Posterior cingulate gyrus (tissue), 11 donors: ENCODE measurements around the gene TCTA.

Experiments used
- DNase-seq, 10 donors: peaks; one replicate each; pipeline versions ENCODE4 v3.0.0 to v3.0.0-alpha.2; 2020 to 2021; ENCODE audit warnings: mixed read lengths in 3 of 10
- intact Hi-C: fragments of 100-400 bp; cut with DNase I; formaldehyde crosslinking; loops from one replicate; pipeline ENCODE4 v1.15.1; 2023

TCTA gene

GRCh38 chr3:49410066-49410845 lies 2.0 kb upstream of the TCTA start:
- intact Hi-C loops: no loop called here
- no peak for DNase-seq

GRCh38 chr3:49410846-49411534 lies 1.2 kb upstream of the TCTA start:
- intact Hi-C loops: loop anchor here (1.0 kb wide), 2 partner anchors 53 to 59 kb away; partner anchors contain the start of genes DAG1 and GPX1
- peak in 1 of 10 donors; percentile 17 for DNase-seq

GRCh38 chr3:49411535-49411967 lies 672 bp upstream of the TCTA start:
- DNase-seq: peak in 8 of 10 donors; percentile 25 to 93 (median 52)
- intact Hi-C loops: loop anchor here (1.0 kb wide), 2 partner anchors 53 to 59 kb away; partner anchors contain the start of genes DAG1 and GPX1

- intact Hi-C loops: no loop called here
- peak in 2 of 10 donors; percentile 3 to 73 for DNase-seq
Observed at GRCh38 chr3:49412632-49413337, 562 bp downstream of the TCTA start.

GRCh38 chr3:49413338-49413734 lies 1.1 kb downstream of the TCTA start:
- peak in 1 of 10 donors; percentile 29 for DNase-seq
- intact Hi-C loops: no loop called here

GRCh38 chr3:49414753-49415152 lies 2.5 kb downstream of the TCTA start:
- peak in 2 of 10 donors; percentile 18 to 49 for DNase-seq
- intact Hi-C loops: no loop called here

GRCh38 chr3:49415931-49416601 lies 3.8 kb downstream of the TCTA start:
- peak in 2 of 10 donors; percentile 19 to 24 for DNase-seq
- intact Hi-C loops: no loop called here

GRCh38 chr3:49416867-49417266 lies 4.6 kb downstream of the TCTA start:
- DNase-seq: peak in 2 of 10 donors; percentile 5 to 11
- intact Hi-C loops: no loop called here

GRCh38 chr3:49417516-49418120 lies 5.4 kb downstream of the TCTA start:
- intact Hi-C loops: no loop called here
- DNase-seq: peak in 2 of 10 donors; percentile 35 to 69

- peak in 1 of 10 donors; percentile 77 for DNase-seq
- intact Hi-C loops: loop anchor here (10.0 kb wide), 1 partner anchor 297 kb away; the partner anchor contains the start of gene USP19
Observed at GRCh38 chr3:49421890-49422378, 9.7 kb downstream of the TCTA start.

- DNase-seq: peak in 9 of 10 donors; percentile 30 to 93 (median 46)
- intact Hi-C loops: loop anchor here (10.0 kb wide), 1 partner anchor 298 kb away; the partner anchor contains the start of gene USP19
Observed at GRCh38 chr3:49422379-49423248, 10.4 kb downstream of the TCTA start, which contains the start of gene AMT. Gene AMT (minus strand): TSS chr3:49422473. CDS start chr3:49422450, 23 bp downstream.

GRCh38 chr3:49424816-49425215 lies 12.6 kb downstream of the TCTA start:
- intact Hi-C loops: loop anchor here (10.0 kb wide), 1 partner anchor 300 kb away; the partner anchor contains the start of gene USP19
- peak in 2 of 10 donors; percentile 18 to 62 for DNase-seq

GRCh38 chr3:49427586-49427985 lies 15.4 kb downstream of the TCTA start:
- peak in 1 of 10 donors; percentile 9 for DNase-seq
- intact Hi-C loops: loop anchor here (10.0 kb wide), 1 partner anchor 303 kb away; the partner anchor contains the start of gene USP19

- no peak for DNase-seq
- intact Hi-C loops: loop anchor here (10.0 kb wide), 1 partner anchor 304 kb away; the partner anchor contains the start of gene USP19
Observed at GRCh38 chr3:49428752-49429080, 16.5 kb downstream of the TCTA start.

- DNase-seq: no peak
- intact Hi-C loops: no loop called here
Observed at GRCh38 chr3:49434731-49435130, 22.5 kb downstream of the TCTA start.

GRCh38 chr3:49445391-49445790 lies 33.2 kb downstream of the TCTA start:
- intact Hi-C loops: no loop called here

GRCh38 chr3:49453621-49454020 lies 41.4 kb downstream of the TCTA start:
- intact Hi-C loops: no loop called here
- DNase-seq: no peak

More at GRCh38 chr3:49445391-49445790, 33.2 kb downstream of the TCTA start:
- DNase-seq: no peak

- intact Hi-C loops: no loop called here
- DNase-seq: no peak
Observed at GRCh38 chr3:49454458-49454857, 42.2 kb downstream of the TCTA start.
